AG04449 (cell line): ENCODE data around the gene NRN1L.
"Not testable (repeated sequence)": the region's sequence is repeated elsewhere in the genome, so short reads cannot be mapped to it uniquely, and the experiment has no call there.

ENCODE experiments used
- CTCF ChIA-PET: fragments of 350-600 bp; formaldehyde crosslinking; extraction: SDS; loops from one replicate; lab custom pipeline; 2021; ENCODE audit warnings: antibody characterized with exemption; lab: Yijun Ruan, JAX
- POLR2A ChIA-PET: fragments of 400-600, 350-600 bp; formaldehyde crosslinking; extraction: SDS; loops from one replicate; lab custom pipeline; 2020; ENCODE audit warnings: antibody characterized with exemption, inconsistent platforms; lab: Yijun Ruan, JAX
- DNase-seq: peaks from one replicate; pipeline ENCODE4 v3.0.0-alpha.2; 2010; ENCODE audit warnings: low read depth, low spot score
- H3K4me3 ChIP-seq: 2 replicates; pipeline ENCODE4 v1.5.1; 2011; ENCODE audit warnings: low read depth, mild to moderate bottlenecking, control low read depth, low read length
- CTCF ChIP-seq: IDR thresholded peaks from one replicate; pipeline ENCODE4 v1.5.1; 2011; ENCODE audit warnings: mild to moderate bottlenecking, moderate library complexity, low read length, control low read depth, inconsistent platforms; ENCODE audit not compliant: insufficient read depth; ENCODE audit errors: missing control alignments

The NRN1L gene

GRCh38 chr16:67909056-67909742, 24.5 kb downstream of the NRN1L start:
- no peak overlapping the region for H3K4me3 ChIP-seq
- ChIA-PET POLR2A (interaction anchor here (0.6 kb wide), 1 partner anchor 26 kb away, joined by 3 read pairs; no protein-coding TSS in a partner anchor), CTCF (interaction anchor here (0.8 to 5.0 kb wide), 4 partner anchors 11 to 93 kb away, joined by 4 to 36 read pairs (median 7); partner anchors contain the start of gene NRN1L)
- no peak for DNase-seq
- TF ChIP-seq CTCF, result no peak

DNA sequence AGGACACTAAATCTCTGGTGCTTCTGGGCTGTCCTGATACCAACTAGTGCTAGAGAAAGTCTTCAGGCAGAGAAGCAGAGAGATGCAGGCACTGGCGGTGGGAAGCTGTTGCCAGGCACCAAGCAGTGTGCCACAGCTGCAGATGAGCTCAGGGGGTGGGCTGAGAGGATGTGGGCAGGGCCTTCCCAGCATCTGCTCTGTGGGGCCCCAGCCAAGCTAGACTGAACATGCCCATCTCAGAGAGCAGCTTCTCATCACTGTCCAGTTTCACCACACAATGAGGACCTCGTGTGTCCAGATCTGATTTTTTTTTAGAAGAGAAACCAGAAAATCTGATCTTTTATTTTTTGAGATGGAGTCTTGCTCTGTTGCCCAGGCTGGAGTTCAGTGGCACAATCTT, 25.5 kb downstream of the NRN1L start:
- POLR2A ChIA-PET, result no interaction called here
- CTCF ChIA-PET, result interaction anchor here (0.6 to 5.0 kb wide), 6 partner anchors 15 to 94 kb away, joined by 3 to 36 read pairs (median 4); partner anchors contain the start of gene NRN1L
- DNase-seq, result peak; percentile 19
- TF ChIP-seq CTCF, result no peak
- no peak overlapping the region for H3K4me3 ChIP-seq

DNA sequence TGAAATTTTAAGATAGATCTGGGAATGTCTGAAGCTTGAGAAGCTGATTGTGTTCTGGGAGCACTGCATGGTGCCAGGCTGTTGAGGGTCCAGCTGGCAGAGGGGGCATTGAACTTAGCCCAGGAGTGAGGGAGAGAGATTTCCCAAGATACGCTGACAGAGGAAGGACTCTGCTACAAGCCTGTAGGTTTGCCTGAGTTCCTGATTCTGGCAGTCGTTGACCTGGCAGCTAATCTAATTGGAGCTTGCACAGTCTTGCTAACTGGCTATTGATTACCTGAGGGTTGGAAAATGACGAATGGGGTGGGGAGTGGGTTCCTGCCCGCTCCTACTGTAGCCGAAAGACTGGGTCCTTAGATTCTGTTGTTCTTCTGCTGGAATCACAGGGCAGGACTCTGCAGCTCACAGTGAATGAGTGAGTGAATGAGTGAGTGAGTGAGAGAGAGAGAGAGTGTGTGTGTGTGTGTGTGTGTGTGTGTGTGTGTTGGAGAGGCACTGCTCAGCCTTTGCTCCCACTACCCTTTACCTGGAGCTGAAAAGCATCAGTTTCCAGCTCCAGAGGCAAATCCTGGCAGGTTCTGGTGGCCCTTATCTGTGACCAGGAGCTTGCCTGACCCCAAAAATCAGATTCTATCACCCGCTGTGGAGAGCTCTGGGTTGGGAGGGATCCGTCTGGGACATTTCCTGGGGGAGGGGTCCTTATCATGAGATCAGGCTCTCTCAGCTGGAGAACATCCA, 30.2 kb downstream of the NRN1L start:
- TF ChIP-seq CTCF, result no peak
- DNase-seq, result no peak
- POLR2A ChIA-PET, result interaction anchor here (0.6 kb wide), 1 partner anchor 9 kb away, joined by 4 read pairs; no protein-coding TSS in a partner anchor
- no peak overlapping the region for H3K4me3 ChIP-seq
- CTCF ChIA-PET, result interaction anchor here (0.6 to 2.5 kb wide), 10 partner anchors 10 to 394 kb away, joined by 3 to 14 read pairs (median 3); partner anchors contain the start of genes CTCF and CTRL

GRCh38 chr16:67915496-67915769, 30.7 kb downstream of the NRN1L start:
- POLR2A ChIA-PET, H3K4me3 ChIP-seq, DNase-seq: not testable (repeated sequence)
- CTCF ChIA-PET, result interaction anchor here (0.6 to 2.5 kb wide), 5 partner anchors 13 to 394 kb away, joined by 3 to 14 read pairs (median 6); partner anchors contain the start of genes CTCF and CTRL

- ChIA-PET POLR2A (no interaction called here), CTCF (interaction anchor here (0.6 to 2.5 kb wide), 7 partner anchors 11 to 395 kb away, joined by 3 to 14 read pairs (median 4); partner anchors contain the start of gene CTCF)
- H3K4me3 ChIP-seq, result no peak overlapping the region
- no peak for TF ChIP-seq CTCF
- no peak for DNase-seq
Measured at GRCh38 chr16:67915831-67916723, 31.4 kb downstream of the NRN1L start.
